PC-3 (cell line): ENCODE measurements around the gene CCNK. TPM values are rescaled to one million over a fixed set of nuclear protein-coding genes. Genes with fewer than 3 reads are reported as not detected.

Experiments
- ATAC-seq: fragments of 200-7000 bp; cut with Tn5 transposase; 2 replicates; pipeline ENCODE4 v1.9.1; 2020; ENCODE audit warnings: mild to moderate bottlenecking, moderate library complexity
- BruUV-seq: library from RNA; stranded (reverse); fragments of 400-500 nt; replicated peaks from 2 replicates; lab custom pipeline; 2021; lab: Mats Ljungman, UMichigan
- CTCF ChIA-PET: fragments of 300-600 bp; sonication (Branson Sonifier 250); formaldehyde crosslinking; loops from one replicate; lab custom pipeline; 2022; ENCODE audit warnings: antibody characterized with exemption; lab: Charles Lee
- POLR2A ChIA-PET: fragments of 300-600 bp; sonication (Branson Sonifier 250); formaldehyde crosslinking; loops from one replicate; lab custom pipeline; 2022; ENCODE audit warnings: antibody characterized with exemption; ENCODE audit not compliant: unreplicated experiment; lab: Charles Lee
- DNase-seq: peaks from one replicate; pipeline ENCODE4 v3.0.0-alpha.2; 2015
- H2AFZ ChIP-seq: fragments of 300-600 bp; sonication (generic); 2 replicates; pipeline ENCODE4 v1.6.0; 2016; ENCODE audit warnings: antibody characterized with exemption, low read length
- H3F3A ChIP-seq: fragments of 300-600 bp; sonication (generic); one replicate; pipeline ENCODE4 v1.6.0; 2017; ENCODE audit warnings: antibody characterized with exemption, low read length, control low read depth, mild to moderate bottlenecking; ENCODE audit not compliant: unreplicated experiment
- H3K27ac ChIP-seq: fragments of 300-600 bp; sonication (generic); 2 replicates; pipeline ENCODE4 v1.5.1; 2016; ENCODE audit warnings: mild to moderate bottlenecking, low read length
- H3K27me3 ChIP-seq: fragments of 300-600 bp; sonication (generic); 2 replicates; pipeline ENCODE4 v1.6.1; 2016; ENCODE audit warnings: low read length, mixed read lengths
- H3K36me3 ChIP-seq: fragments of 300-600 bp; sonication (generic); 2 replicates; pipeline ENCODE4 v1.6.1; 2016; ENCODE audit warnings: low read depth, mixed run types, low read length, mixed read lengths
- H3K4me1 ChIP-seq: fragments of 300-600 bp; sonication (generic); 2 replicates; pipeline ENCODE4 v1.5.1; 2016; ENCODE audit warnings: low read length; ENCODE audit not compliant: insufficient read depth
- H3K4me2 ChIP-seq: fragments of 300-600 bp; sonication (generic); 2 replicates; pipeline ENCODE4 v1.6.0; 2016; ENCODE audit warnings: low read length
- H3K4me3 ChIP-seq: fragments of 300-600 bp; sonication (generic); 2 replicates; pipeline ENCODE4 v1.5.1; 2016; ENCODE audit warnings: mild to moderate bottlenecking, low read length, mixed read lengths
- H3K79me2 ChIP-seq: fragments of 300-600 bp; sonication (generic); 2 replicates; pipeline ENCODE4 v1.6.1; 2017; ENCODE audit warnings: low read length, mixed read lengths
- H3K9ac ChIP-seq: fragments of 300-600 bp; sonication (generic); 2 replicates; pipeline ENCODE4 v1.6.0; 2016; ENCODE audit warnings: mild to moderate bottlenecking, low read length
- H3K9me2 ChIP-seq: fragments of 300-600 bp; sonication (generic); replicated peaks from 2 replicates; pipeline ENCODE4 v1.6.1; 2016; ENCODE audit warnings: mixed run types, low read length, mixed read lengths
- H3K9me3 ChIP-seq: fragments of 300-600 bp; sonication (generic); 2 replicates; pipeline ENCODE4 v1.6.1; 2016; ENCODE audit warnings: low read length, mixed read lengths
- H4K20me1 ChIP-seq: fragments of 300-600 bp; sonication (generic); 2 replicates; pipeline ENCODE4 v1.6.1; 2016; ENCODE audit warnings: low read length, mixed read lengths
- EZH2 ChIP-seq: fragments of 300-600 bp; sonication (generic); IDR thresholded peaks from one replicate; pipeline ENCODE4 v1.6.1; 2017; ENCODE audit warnings: antibody characterized with exemption, mild to moderate bottlenecking, low read length; ENCODE audit not compliant: unreplicated experiment
- EZH2phosphoT487 ChIP-seq: fragments of 300-600 bp; sonication (generic); IDR thresholded peaks from 2 replicates; pipeline ENCODE4 v1.6.1; 2018; ENCODE audit warnings: mild to moderate bottlenecking, antibody characterized with exemption, low read length, borderline replicate concordance
- intact Hi-C: fragments of 100-400 bp; cut with micrococcal nuclease; formaldehyde crosslinking; loops from 2 replicates; pipeline ENCODE4 v1.9.0; 2023
- total RNA-seq: library from RNA; depleted of rRNA; stranded (reverse); fragments of >200 nt; gene quantifications from 2 replicates; pipeline ENCODE4 v1.2.3, GENCODE V29; 2014
- TF ChIP-seq, protein P1 (sequence below): fragments of 300-600 bp; sonication (generic); conservative IDR thresholded peaks from 2 replicates; pipeline ENCODE4 v1.5.1; 2017; ENCODE audit warnings: antibody characterized with exemption, low read depth, mild to moderate bottlenecking, low read length

The CCNK gene
- total RNA-seq, 1 experiment from 2014 or later: 26.2 TPM

DNA sequence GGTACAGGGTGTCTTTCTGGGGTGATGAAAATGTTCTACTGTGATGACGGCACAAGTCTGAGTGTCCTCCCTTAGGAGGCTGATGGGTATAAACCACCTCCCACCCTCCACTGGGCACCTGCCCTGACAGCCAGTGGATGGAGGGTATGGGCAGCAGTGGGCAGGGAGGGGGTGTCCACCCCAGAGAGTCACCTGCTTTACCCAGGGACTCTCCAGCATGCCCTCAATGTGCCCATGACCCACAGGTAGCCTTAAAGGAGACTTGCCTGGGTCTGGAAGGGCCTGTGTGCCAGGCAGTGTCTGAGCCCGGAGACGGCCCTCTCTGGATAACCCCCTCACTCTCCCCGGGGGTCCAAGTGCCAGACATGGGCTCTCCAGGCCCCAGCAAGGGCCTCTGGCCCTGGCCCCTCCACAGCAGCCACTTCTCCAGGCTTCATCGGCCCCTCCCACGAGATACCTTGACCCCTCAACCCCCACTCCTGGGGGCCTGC, 38.8 kb downstream of the CCNK start:
- no peak for ATAC-seq
- Histone ChIP-seq H3K4me1 (peaks cover 32% of the 10 kb centered on the region), H3K9me3 (no peaks in the 10 kb centered on the region), H3K4me3 (no peak overlapping the region), H3K79me2 (peaks cover 32% of the 10 kb centered on the region), H3F3A (no peaks in the 10 kb centered on the region), H3K9me2 (no peaks in the 10 kb centered on the region), H3K9ac (no peak overlapping the region), H3K27ac (no peak overlapping the region), H2AFZ (no peak overlapping the region), H3K27me3 (no peaks in the 10 kb centered on the region), H3K36me3 (no peaks in the 10 kb centered on the region; the same call in 1 of the 2 replicates), H4K20me1 (peaks cover 6% of the 10 kb centered on the region), H3K4me2 (no peak overlapping the region)
- ChIA-PET CTCF (no interaction called here), POLR2A (no interaction called here)
- DNase-seq: no peak
- no TSS peak for BruUV-seq
- no peak for TF ChIP-seq EZH2
- TF ChIP-seq, protein P1, sequence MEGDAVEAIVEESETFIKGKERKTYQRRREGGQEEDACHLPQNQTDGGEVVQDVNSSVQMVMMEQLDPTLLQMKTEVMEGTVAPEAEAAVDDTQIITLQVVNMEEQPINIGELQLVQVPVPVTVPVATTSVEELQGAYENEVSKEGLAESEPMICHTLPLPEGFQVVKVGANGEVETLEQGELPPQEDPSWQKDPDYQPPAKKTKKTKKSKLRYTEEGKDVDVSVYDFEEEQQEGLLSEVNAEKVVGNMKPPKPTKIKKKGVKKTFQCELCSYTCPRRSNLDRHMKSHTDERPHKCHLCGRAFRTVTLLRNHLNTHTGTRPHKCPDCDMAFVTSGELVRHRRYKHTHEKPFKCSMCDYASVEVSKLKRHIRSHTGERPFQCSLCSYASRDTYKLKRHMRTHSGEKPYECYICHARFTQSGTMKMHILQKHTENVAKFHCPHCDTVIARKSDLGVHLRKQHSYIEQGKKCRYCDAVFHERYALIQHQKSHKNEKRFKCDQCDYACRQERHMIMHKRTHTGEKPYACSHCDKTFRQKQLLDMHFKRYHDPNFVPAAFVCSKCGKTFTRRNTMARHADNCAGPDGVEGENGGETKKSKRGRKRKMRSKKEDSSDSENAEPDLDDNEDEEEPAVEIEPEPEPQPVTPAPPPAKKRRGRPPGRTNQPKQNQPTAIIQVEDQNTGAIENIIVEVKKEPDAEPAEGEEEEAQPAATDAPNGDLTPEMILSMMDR: no peak
- TF ChIP-seq EZH2phosphoT487: no peak
- intact Hi-C loops: loop anchor here (5.0 kb wide), 1 partner anchor 42 kb away; no protein-coding TSS in a partner anchor

DNA sequence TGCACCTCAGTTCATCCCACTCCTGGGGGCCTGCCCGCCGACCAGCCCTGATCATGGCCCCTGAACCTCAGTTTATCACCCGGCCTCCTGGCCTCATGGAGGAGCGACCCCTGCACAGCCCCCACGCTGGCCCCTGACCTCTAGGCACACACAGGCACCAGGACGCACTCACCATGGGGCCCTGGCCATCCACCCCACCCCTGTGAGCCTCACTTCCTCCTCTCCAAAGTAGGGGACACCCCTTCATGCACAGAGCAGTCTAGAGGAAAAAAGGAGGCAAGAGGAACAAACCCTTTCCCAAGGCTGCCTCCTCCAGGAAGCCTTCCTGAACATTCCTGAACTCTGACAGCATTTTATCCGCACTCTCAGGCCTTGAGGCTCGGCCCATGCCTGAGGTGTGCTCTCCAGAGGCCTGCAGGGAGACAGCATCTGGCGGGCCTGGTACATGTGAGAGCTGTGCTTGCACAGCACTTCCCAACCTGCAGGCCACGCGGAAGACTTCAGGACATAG, 39.4 kb downstream of the CCNK start:
- Histone ChIP-seq H3K4me3 (no peak overlapping the region), H3K27me3 (no peaks in the 10 kb centered on the region), H3K4me1 (peaks cover 38% of the 10 kb centered on the region), H2AFZ (no peak overlapping the region), H3K9ac (no peak overlapping the region), H3F3A (no peaks in the 10 kb centered on the region), H3K36me3 (no peaks in the 10 kb centered on the region), H3K27ac (no peak overlapping the region), H4K20me1 (peaks cover 6% of the 10 kb centered on the region), H3K4me2 (no peak overlapping the region), H3K9me2 (no peaks in the 10 kb centered on the region), H3K9me3 (no peaks in the 10 kb centered on the region), H3K79me2 (peaks cover 32% of the 10 kb centered on the region)
- intact Hi-C loops: loop anchor here (5.0 kb wide), 1 partner anchor 42 kb away; no protein-coding TSS in a partner anchor
- ATAC-seq (no peak), DNase-seq (no peak)
- CTCF ChIA-PET: no interaction called here
- TF ChIP-seq EZH2 (no peak), EZH2phosphoT487 (no peak)
- TF ChIP-seq, protein P1: no peak
- BruUV-seq: no TSS peak
- POLR2A ChIA-PET: no interaction called here
